HG03066 (cell line): ENCODE measurements around the gene ZNRF1.
A peak's percentile ranks its signal among the peaks of the same experiment; 100 is the strongest.

Experiments
- ATAC-seq: cut with Tn5 transposase; IDR thresholded peaks from one replicate; pipeline ENCODE4 v1.9.1; 2021; ENCODE audit warnings: low read depth; ENCODE audit not compliant: unreplicated experiment

The ZNRF1 gene

GRCh38 chr16:75138233-75138632 lies 139.4 kb downstream of the ZNRF1 start:
- no peak for ATAC-seq

- no peak for ATAC-seq
Measured at GRCh38 chr16:75138636-75139035, 139.8 kb downstream of the ZNRF1 start.

GRCh38 chr16:75139498-75139897 lies 140.7 kb downstream of the ZNRF1 start:
- ATAC-seq = no peak

- no peak for ATAC-seq
Measured at GRCh38 chr16:75143941-75144340, 145.1 kb downstream of the ZNRF1 start.

- no peak for ATAC-seq
Measured at GRCh38 chr16:75147968-75148310, 149.1 kb downstream of the ZNRF1 start.

- ATAC-seq = peak; percentile 89
Measured at GRCh38 chr16:75148311-75149195, 149.7 kb downstream of the ZNRF1 start, which contains the start of gene ZFP1. Gene ZFP1, plus strand, starts transcription at chr16:75148524. Its CDS starts 4,428 bp downstream, at chr16:75152952.

- ATAC-seq = no peak
Measured at GRCh38 chr16:75151798-75152197, 153.0 kb downstream of the ZNRF1 start.

- ATAC-seq = no peak
Measured at GRCh38 chr16:75152635-75153034, 153.8 kb downstream of the ZNRF1 start.

GRCh38 chr16:75160386-75160785 lies 161.6 kb downstream of the ZNRF1 start:
- ATAC-seq = no peak
